Muscle of leg (tissue), 11 donors: Measurements from ENCODE around the gene MLNR. TPM values are rescaled to one million over a fixed set of nuclear protein-coding genes. Genes with fewer than 3 reads are reported as not detected.
A peak's percentile ranks its signal among the peaks of the same experiment; 100 is the strongest.

Experiments
- DNase-seq: peaks from one replicate; pipeline ENCODE4 v3.0.0; 2013
- H3K27ac ChIP-seq: one replicate; pipeline ENCODE4 v1.5.1; 2013; ENCODE audit warnings: mild to moderate bottlenecking, low read length, control low read depth
- H3K27me3 ChIP-seq: one replicate; pipeline ENCODE4 v1.6.1; 2013; ENCODE audit warnings: low read length; ENCODE audit not compliant: control insufficient read depth, insufficient read depth
- H3K36me3 ChIP-seq: one replicate; pipeline ENCODE4 v1.6.1; 2013; ENCODE audit warnings: low read length; ENCODE audit not compliant: control insufficient read depth, insufficient read depth
- H3K4me1 ChIP-seq: one replicate; pipeline ENCODE4 v1.6.1; 2013; ENCODE audit warnings: low read length; ENCODE audit not compliant: control insufficient read depth, insufficient read depth
- H3K4me3 ChIP-seq: one replicate; pipeline ENCODE4 v1.5.1; 2013; ENCODE audit warnings: low read length, control low read depth
- H3K9me3 ChIP-seq: replicated peaks from 2 replicates; pipeline ENCODE4 v1.6.1; 2013; ENCODE audit warnings: low read depth, low read length; ENCODE audit not compliant: control insufficient read depth
- WGBS: methylation state at CpG from one replicate; pipeline ENCODE4 v1.1.5; 2013; ENCODE audit warnings: missing lambda C conversion rate; ENCODE audit not compliant: insufficient coverage; 5-methylcytosine and 5-hydroxymethylcytosine counted together
- polyA plus RNA-seq, 8 donors: library from polyadenylated mRNA; unstranded; fragments of 120-200 nt; gene quantifications; one replicate each; pipeline versions ENCODE4 v1.2.1 to v1.2.3, GENCODE V29; 2013; ENCODE audit warnings: inconsistent platforms in 1 of 8, low replicate concordance in 1 of 8; ENCODE audit not compliant: insufficient read length in 8 of 8, insufficient read depth in 1 of 8
- total RNA-seq: library from RNA; stranded (reverse); fragments of 120-200 nt; gene quantifications from one replicate; pipeline ENCODE4 v1.2.4, GENCODE V29; 2013

MLNR gene
- total and polyA plus RNA-seq, 9 donors = 0.10 TPM; not detected in 8

- WGBS = no CpG with 5 or more reads among the region's 1 CpG
- no peaks in the 10 kb centered on the region for H3K9me3 ChIP-seq
- H3K4me3 ChIP-seq = no peak overlapping the region
- DNase-seq = no peak
- peaks cover 3% of the 10 kb centered on the region for H3K4me1 ChIP-seq
- H3K27ac ChIP-seq = no peak overlapping the region
- peaks cover 24% of the 10 kb centered on the region for H3K27me3 ChIP-seq
- H3K36me3 ChIP-seq = no peaks in the 10 kb centered on the region
These were observed 6.6 kb upstream of the MLNR start for GRCh38 chr13:49213539-49213938.

GRCh38 chr13:49213997-49214916 is 5.9 kb upstream of the MLNR start:
- Histone ChIP-seq H3K9me3 (no peaks in the 10 kb centered on the region), H3K4me1 (peaks cover 7% of the 10 kb centered on the region), H3K27ac (no peak overlapping the region), H3K36me3 (no peaks in the 10 kb centered on the region), H3K27me3 (peaks cover 31% of the 10 kb centered on the region), H3K4me3 (no peak overlapping the region)
- no peak for DNase-seq
- 49% methylated on average over 5 of the region's 6 CpGs for WGBS

GRCh38 chr13:49214917-49215376 is 5.2 kb upstream of the MLNR start:
- peaks cover 7% of the 10 kb centered on the region for H3K4me1 ChIP-seq
- H3K9me3 ChIP-seq = no peaks in the 10 kb centered on the region
- H3K27me3 ChIP-seq = peaks cover 38% of the 10 kb centered on the region
- H3K36me3 ChIP-seq = no peaks in the 10 kb centered on the region
- DNase-seq = peak; percentile 37
- WGBS = no CpG with 5 or more reads among the region's 6 CpGs
- no peak overlapping the region for H3K4me3 ChIP-seq
- no peak overlapping the region for H3K27ac ChIP-seq

GRCh38 chr13:49216334-49216733 is 3.8 kb upstream of the MLNR start:
- no peaks in the 10 kb centered on the region for H3K9me3 ChIP-seq
- H3K4me3 ChIP-seq = no peak overlapping the region
- no peak overlapping the region for H3K27ac ChIP-seq
- H3K4me1 ChIP-seq = peaks cover 15% of the 10 kb centered on the region
- peaks cover 49% of the 10 kb centered on the region for H3K27me3 ChIP-seq
- no CpG with 5 or more reads among the region's 6 CpGs for WGBS
- no peaks in the 10 kb centered on the region for H3K36me3 ChIP-seq
- DNase-seq = no peak

- Histone ChIP-seq H3K27me3 (peaks cover 65% of the 10 kb centered on the region), H3K4me1 (peaks cover 15% of the 10 kb centered on the region), H3K4me3 (no peak overlapping the region), H3K9me3 (no peaks in the 10 kb centered on the region), H3K27ac (no peak overlapping the region), H3K36me3 (no peaks in the 10 kb centered on the region)
- 12% methylated on average over 17 of the region's 17 CpGs for WGBS
- no peak for DNase-seq
These were observed 2.1 kb upstream of the MLNR start for GRCh38 chr13:49217962-49218492.

GRCh38 chr13:49218493-49219051 is 1.6 kb upstream of the MLNR start:
- peaks cover 68% of the 10 kb centered on the region for H3K27me3 ChIP-seq
- no peak for DNase-seq
- H3K36me3 ChIP-seq = no peaks in the 10 kb centered on the region
- H3K4me3 ChIP-seq = no peak overlapping the region
- WGBS = 2% methylated on average over 18 of the region's 25 CpGs
- H3K4me1 ChIP-seq = peaks cover 15% of the 10 kb centered on the region
- H3K27ac ChIP-seq = no peak overlapping the region
- H3K9me3 ChIP-seq = no peaks in the 10 kb centered on the region

- H3K4me3 ChIP-seq = peak overlapping the region; percentile 3
- peaks cover 15% of the 10 kb centered on the region for H3K4me1 ChIP-seq
- H3K36me3 ChIP-seq = no peaks in the 10 kb centered on the region
- 2% methylated on average over 13 of the region's 17 CpGs for WGBS
- DNase-seq = no peak
- H3K27me3 ChIP-seq = peaks cover 76% of the 10 kb centered on the region
- H3K27ac ChIP-seq = no peak overlapping the region
- no peaks in the 10 kb centered on the region for H3K9me3 ChIP-seq
These were observed 497 bp upstream of the MLNR start for GRCh38 chr13:49219647-49220035.

GRCh38 chr13:49220856-49221589 is 885 bp downstream of the MLNR start:
- Histone ChIP-seq H3K27me3 (peaks cover 75% of the 10 kb centered on the region), H3K27ac (no peak overlapping the region)
- WGBS = under 1% methylated on average over 65 of the region's 73 CpGs

GRCh38 chr13:49221590-49221965 is 1.4 kb downstream of the MLNR start:
- Histone ChIP-seq H3K4me1 (peaks cover 15% of the 10 kb centered on the region), H3K27ac (no peak overlapping the region), H3K36me3 (no peaks in the 10 kb centered on the region), H3K4me3 (no peak overlapping the region), H3K27me3 (peaks cover 72% of the 10 kb centered on the region), H3K9me3 (no peaks in the 10 kb centered on the region)
- no peak for DNase-seq
- 54% methylated on average over 3 of the region's 4 CpGs for WGBS

More at GRCh38 chr13:49220856-49221589, 885 bp downstream of the MLNR start:
- peaks cover 15% of the 10 kb centered on the region for H3K4me1 ChIP-seq
- no peaks in the 10 kb centered on the region for H3K9me3 ChIP-seq
- no peaks in the 10 kb centered on the region for H3K36me3 ChIP-seq
- H3K4me3 ChIP-seq = no peak overlapping the region
- DNase-seq = no peak
